HG03039 (cell line): ENCODE results near the gene MACF1.

ENCODE experiments used
- ATAC-seq: cut with Tn5 transposase; IDR thresholded peaks from one replicate; pipeline ENCODE4 v1.9.1; 2021; ENCODE audit warnings: mild to moderate bottlenecking, moderate library complexity; ENCODE audit not compliant: unreplicated experiment

The MACF1 gene

GRCh38 chr1:39213511-39214002 lies 9.1 kb downstream of the MACF1 start:
- ATAC-seq = no peak

GRCh38 chr1:39214021-39214713 lies 9.7 kb downstream of the MACF1 start:
- no peak for ATAC-seq

DNA sequence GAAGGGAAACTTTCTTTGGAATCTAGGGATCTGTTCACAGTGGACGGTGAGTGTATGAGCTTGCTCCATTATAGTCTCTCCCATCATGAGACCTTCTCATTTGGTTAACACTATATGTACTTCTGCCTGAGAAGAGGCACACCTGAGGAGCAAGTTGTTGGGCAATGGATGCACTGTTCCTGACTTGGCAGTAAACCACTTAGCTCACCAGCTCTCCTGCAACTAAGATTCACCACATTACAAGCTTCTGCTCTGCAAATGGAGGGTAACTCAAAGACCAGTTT lies 10.2 kb downstream of the MACF1 start:
- ATAC-seq = no peak

DNA sequence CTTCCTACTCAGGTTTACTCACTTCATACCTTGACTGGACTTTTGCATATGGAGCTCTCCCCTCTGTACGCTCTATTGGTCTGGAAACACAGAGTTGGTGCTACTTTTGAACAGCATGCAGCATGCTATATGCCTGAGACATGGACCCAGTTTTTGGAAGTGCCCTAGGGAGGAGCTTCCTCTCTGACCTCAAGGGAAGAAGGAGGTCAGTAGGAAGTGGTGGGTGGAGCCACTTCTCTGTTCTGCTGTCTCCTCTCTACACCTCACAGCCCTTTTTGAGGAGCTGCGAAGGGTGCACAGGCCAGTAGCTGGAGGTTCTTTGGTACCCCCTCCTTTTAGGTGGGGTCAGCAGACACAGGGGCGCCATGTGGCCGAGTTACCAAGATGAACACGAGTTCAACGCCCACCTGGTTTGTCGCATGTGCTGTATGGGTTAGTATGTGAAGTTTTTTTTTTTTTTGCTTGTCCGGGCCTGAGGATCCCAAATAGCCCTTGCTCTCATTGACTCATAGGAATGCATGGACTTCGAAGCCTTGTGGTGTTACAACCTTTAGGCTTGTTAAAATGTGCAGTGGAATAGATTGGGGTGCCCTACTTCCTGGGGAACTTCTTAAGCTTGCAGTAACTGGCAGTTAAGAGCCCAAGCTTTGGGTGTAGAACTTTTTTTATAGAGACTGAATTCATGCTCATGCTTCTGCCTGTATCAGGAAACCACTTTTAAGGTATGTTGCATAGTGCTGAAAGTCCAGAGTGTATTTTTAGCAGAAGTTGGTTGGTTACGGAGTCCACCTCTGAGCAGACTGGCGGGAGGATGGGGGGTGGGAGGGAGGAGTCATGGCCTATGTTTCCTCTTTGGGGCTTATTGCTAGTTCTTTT lies 10.7 kb downstream of the MACF1 start:
- ATAC-seq = peak; percentile 52

DNA sequence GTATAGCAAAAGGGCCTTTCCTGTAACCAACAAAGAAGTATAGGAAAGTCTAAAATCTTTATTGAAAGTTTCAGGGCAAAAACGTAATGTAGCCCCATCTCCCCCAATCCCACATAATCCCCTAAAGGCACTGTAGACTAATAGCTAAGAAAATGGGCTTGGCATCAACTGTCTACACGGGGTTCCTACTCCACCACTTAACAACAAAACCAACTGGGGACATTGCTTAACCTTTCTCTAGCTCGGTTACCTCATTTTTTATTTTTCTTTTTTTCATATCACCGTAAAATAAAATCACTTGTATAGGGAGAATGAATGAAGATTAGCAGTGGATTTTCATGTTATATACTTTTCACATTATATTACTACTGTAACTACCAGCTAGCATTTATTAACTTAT lies 12.3 kb downstream of the MACF1 start:
- no peak for ATAC-seq

DNA sequence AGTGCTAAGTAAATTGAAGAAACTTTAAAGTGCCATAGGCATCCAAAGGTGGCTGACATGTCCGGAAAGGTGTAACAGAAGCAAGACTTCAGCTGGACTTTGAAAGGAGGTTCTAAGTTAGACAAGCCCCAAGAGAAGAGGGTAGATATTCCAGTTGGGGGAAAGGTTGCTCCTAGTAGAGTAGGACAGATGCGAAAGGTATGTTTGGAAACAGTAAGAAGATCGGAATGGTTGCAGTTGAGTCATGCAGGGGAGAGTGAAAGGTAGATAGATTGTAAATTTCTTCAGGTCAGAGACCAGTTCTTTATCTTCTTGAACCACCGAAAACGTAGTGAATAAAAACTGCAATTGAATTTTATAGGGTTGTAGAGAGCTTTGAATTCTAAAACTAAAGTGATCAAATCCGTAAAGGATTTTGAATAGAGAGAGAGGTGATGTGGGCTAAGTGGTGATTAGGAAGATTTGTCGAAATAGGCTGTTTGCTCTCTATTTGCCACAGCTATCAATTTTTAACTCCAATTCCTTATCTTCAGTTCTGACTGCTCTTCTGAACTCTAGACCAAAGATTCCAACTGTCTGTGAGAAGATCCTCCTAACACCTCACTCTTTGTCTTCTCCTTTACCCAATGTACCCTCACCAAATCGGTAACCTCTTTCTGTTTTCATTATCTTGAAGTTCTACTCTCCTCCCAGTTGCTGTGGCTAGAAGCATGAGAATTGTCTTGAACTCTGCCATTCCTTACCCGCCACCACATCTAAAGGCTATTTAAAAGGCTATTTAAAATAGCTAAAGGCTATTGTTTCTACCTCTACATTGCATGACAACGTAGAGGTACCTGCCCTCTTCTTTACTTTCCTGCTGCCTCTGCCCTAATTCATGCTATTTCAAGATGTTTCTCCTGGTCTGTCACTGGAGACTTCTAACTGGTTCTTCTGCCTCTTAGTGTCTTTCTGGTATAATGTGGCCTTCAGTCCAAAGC lies 16.7 kb downstream of the MACF1 start:
- no peak for ATAC-seq

GRCh38 chr1:39224295-39224829 lies 19.9 kb downstream of the MACF1 start:
- ATAC-seq = no peak

- no peak for ATAC-seq
Measured at GRCh38 chr1:39226836-39227235, 22.3 kb downstream of the MACF1 start.

GRCh38 chr1:39228252-39228651 lies 23.8 kb downstream of the MACF1 start:
- no peak for ATAC-seq

DNA sequence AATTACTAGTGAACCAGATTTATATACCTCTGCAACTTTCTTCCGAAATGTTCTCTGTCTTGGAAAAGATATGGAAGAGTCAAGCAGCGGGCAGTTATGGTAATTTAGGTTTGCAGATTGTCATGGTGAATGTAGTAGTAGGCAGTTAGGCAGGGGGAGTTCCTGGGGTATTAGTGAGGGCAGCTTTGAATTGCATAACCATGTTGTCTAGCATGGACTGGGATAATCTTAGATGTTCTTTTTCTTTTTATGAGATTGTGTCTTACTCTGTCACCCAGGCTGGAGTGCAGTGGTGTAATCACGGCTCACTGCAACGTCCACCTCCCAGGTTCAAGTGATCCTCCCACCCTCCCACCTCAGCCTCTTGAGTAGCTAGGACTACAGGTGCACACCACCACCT lies 25.0 kb downstream of the MACF1 start:
- no peak for ATAC-seq

- no peak for ATAC-seq
Measured at GRCh38 chr1:39230261-39231190, 26.0 kb downstream of the MACF1 start.

GRCh38 chr1:39236971-39237370 lies 32.5 kb downstream of the MACF1 start:
- ATAC-seq = no peak

GRCh38 chr1:39238476-39238875 lies 34.0 kb downstream of the MACF1 start:
- no peak for ATAC-seq

DNA sequence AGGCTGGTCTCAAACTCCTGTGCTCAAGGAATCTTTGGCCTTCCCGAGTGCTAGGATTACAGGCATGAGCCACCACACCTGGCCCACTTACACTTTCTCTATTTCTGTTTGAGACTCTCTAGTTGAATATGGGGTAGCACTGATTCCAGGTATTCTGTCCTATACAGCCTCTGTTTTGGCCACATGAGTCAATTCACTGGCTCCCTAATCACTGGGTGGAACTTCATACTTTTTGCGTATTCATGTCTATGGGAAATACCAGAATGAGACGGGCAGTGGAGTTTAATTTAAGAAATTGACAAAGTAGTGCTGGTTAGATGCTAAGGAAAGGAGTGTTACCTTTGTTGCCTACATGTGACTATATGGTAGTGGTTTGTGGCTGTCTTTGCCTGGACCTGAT lies 35.5 kb downstream of the MACF1 start:
- ATAC-seq = no peak

- no peak for ATAC-seq
Measured at GRCh38 chr1:39243302-39243701, 38.8 kb downstream of the MACF1 start.

GRCh38 chr1:39250460-39251240 lies 46.2 kb downstream of the MACF1 start:
- ATAC-seq = no peak

- ATAC-seq = no peak
Measured at GRCh38 chr1:39255222-39255621, 50.7 kb downstream of the MACF1 start.

DNA sequence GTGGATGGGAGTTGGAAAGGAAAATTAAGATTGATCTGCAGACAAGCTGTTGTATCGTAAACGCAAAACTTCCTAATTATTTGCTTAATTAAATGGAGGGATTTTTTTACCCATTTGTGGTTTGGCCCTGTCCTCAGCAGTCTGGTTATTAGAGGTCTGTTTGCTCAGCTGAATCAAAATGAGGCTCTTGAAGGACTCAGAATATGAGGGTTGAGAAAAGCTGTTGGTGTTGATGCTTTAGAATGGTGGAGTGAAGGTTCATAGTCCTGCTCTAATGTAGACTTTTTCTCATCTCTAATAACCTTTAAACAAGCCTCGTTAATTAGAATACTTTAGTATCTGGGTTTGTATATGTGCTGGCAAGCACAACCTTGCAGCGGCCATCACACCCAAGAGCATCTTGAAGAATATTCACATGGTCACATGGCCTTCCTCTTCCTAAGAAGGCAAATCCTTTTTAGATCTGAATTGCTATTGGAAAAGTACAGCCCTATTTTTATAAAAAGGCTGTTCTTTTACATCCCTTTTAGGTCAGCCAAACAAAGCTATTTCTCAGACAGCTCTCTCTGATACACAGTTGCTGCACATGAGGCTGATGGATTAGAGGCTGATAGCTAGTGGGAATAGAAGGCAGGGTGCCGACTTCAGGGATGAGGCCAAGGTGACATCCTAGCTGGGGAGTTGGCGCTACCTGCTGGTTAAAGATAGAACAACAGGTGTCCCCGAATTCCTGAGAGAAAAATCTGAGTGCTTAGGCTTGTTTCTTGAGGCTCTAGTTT lies 53.8 kb downstream of the MACF1 start:
- no peak for ATAC-seq
